Lower lobe of right lung (tissue), 2 donors: ENCODE measurements around the gene ALDH1B1. TPM values are rescaled to one million over a fixed set of nuclear protein-coding genes. Genes with fewer than 3 reads are reported as not detected.

Source experiments
- ATAC-seq, 2 donors: fragments of 200-7000 bp; cut with Tn5 transposase; one replicate each; pipeline ENCODE4 v1.9.1; 2020 to 2022; ENCODE audit warnings: mild to moderate bottlenecking in 2 of 2, moderate library complexity in 2 of 2
- DNase-seq: peaks from one replicate; pipeline ENCODE4 v3.0.0-alpha.2; 2020
- H3K27ac ChIP-seq: fragments of 200-600 bp; one replicate; pipeline ENCODE4 v1.8.0; 2022
- H3K27me3 ChIP-seq: fragments of 200-600 bp; one replicate; pipeline ENCODE4 v1.8.0; 2022; ENCODE audit warnings: low read depth
- H3K36me3 ChIP-seq: fragments of 200-600 bp; one replicate; pipeline ENCODE4 v1.8.0; 2022; ENCODE audit warnings: mild to moderate bottlenecking
- H3K4me1 ChIP-seq: fragments of 200-600 bp; one replicate; pipeline ENCODE4 v1.8.0; 2022
- H3K4me3 ChIP-seq: fragments of 200-600 bp; one replicate; pipeline ENCODE4 v1.8.0; 2022; ENCODE audit warnings: mild to moderate bottlenecking
- H3K9me3 ChIP-seq: fragments of 200-600 bp; one replicate; pipeline ENCODE4 v1.8.0; 2022
- intact Hi-C: fragments of 100-400 bp; cut with DNase I; formaldehyde crosslinking; loops from one replicate; pipeline ENCODE4 v1.11.0; 2022
- total RNA-seq: library from RNA; stranded (reverse); fragmentation: NEBNext Ultra II Directional; extraction: Animal tissue kit (Norgen Biotek cat#: 25700); gene quantifications from one replicate; pipeline ENCODE4 v1.2.1, GENCODE V29; 2021
- TF ChIP-seq, protein P1 (sequence below): fragments of 200-600 bp; IDR thresholded peaks from one replicate; pipeline ENCODE4 v1.8.0; 2022; ENCODE audit warnings: antibody characterized with exemption, mild to moderate bottlenecking
- donor health status: DM: no; HTN: yes; CAD: no; lungs with severe emphysema.

The ALDH1B1 gene
- total RNA-seq, 1 donor from 2014 or later = 10.8 TPM

DNA sequence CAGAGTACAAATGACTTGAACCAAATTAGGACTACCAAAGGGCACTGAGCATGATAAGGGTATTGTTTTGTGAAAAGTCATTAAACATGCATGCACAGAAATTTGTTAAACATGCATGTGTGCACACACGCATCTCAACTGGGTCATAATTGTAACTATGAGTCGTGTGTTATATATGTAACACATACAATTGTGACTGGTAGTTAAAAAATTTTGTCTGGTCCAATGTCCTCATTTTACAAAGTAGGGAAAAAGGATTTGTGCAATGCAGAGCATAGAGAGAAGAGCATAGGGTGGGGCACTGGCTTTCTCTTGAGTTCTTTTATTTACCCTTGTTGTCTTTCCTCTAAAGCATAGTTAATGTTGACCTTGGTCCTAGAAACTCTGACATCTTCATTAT, 51.1 kb downstream of the ALDH1B1 start:
- TF ChIP-seq, protein P1, sequence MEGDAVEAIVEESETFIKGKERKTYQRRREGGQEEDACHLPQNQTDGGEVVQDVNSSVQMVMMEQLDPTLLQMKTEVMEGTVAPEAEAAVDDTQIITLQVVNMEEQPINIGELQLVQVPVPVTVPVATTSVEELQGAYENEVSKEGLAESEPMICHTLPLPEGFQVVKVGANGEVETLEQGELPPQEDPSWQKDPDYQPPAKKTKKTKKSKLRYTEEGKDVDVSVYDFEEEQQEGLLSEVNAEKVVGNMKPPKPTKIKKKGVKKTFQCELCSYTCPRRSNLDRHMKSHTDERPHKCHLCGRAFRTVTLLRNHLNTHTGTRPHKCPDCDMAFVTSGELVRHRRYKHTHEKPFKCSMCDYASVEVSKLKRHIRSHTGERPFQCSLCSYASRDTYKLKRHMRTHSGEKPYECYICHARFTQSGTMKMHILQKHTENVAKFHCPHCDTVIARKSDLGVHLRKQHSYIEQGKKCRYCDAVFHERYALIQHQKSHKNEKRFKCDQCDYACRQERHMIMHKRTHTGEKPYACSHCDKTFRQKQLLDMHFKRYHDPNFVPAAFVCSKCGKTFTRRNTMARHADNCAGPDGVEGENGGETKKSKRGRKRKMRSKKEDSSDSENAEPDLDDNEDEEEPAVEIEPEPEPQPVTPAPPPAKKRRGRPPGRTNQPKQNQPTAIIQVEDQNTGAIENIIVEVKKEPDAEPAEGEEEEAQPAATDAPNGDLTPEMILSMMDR = no peak
- H3K9me3 ChIP-seq = no peaks in the 10 kb centered on the region
- peaks cover 7% of the 10 kb centered on the region for H3K27me3 ChIP-seq
- DNase-seq (no peak), ATAC-seq (no peak)
- intact Hi-C loops = no loop called here
- no peak overlapping the region for H3K4me3 ChIP-seq
- H3K27ac ChIP-seq = no peak overlapping the region
- H3K4me1 ChIP-seq = no peaks in the 10 kb centered on the region
- no peaks in the 10 kb centered on the region for H3K36me3 ChIP-seq

DNA sequence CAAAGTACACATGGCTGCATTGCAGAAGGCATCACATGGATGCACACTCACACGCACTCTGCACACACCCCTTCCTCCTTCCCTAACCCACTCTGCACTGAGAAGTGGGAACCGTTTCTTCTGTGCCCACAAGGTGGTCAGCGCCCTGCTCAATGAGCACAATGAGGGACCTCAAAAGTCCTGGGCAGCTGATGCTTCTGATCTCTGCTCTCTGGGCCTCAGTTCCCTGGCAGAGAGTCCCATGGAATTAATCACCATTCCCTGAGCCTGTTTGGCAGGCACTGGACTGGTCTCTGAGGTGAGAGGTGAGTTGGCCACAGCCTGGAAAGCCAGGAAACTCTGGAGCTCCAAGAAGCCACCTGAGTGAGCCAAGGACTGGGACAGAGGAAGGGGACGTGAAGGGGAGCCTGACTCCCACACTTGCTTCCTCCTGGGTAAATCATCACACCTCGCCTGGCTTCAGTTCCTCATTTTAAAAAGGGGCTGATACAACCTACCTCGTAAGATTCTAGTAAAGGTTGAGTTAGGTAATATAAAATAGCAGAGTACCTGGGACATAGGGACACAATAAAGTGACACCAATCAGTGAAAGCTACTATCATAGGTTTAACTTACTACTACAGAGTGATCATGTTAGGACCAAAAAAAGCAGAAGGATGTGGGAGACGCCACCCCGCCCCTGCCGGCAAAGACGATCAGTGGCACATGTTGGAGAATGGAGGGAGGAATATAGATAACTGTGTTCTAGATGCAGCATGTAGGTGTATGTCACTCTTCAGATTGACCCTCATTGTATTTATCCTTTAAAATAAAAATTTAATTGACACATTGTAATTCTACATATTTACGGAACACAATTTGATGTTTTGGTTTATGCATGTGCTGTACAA, 52.9 kb downstream of the ALDH1B1 start:
- intact Hi-C loops = no loop called here
- H3K4me1 ChIP-seq = no peaks in the 10 kb centered on the region
- H3K4me3 ChIP-seq = no peak overlapping the region
- ATAC-seq (peak in 1 of 2 donors; percentile 9), DNase-seq (no peak)
- H3K27me3 ChIP-seq = peaks cover 7% of the 10 kb centered on the region
- no peak overlapping the region for H3K27ac ChIP-seq
- TF ChIP-seq, protein P1 = no peak
- H3K36me3 ChIP-seq = no peaks in the 10 kb centered on the region
- no peaks in the 10 kb centered on the region for H3K9me3 ChIP-seq

DNA sequence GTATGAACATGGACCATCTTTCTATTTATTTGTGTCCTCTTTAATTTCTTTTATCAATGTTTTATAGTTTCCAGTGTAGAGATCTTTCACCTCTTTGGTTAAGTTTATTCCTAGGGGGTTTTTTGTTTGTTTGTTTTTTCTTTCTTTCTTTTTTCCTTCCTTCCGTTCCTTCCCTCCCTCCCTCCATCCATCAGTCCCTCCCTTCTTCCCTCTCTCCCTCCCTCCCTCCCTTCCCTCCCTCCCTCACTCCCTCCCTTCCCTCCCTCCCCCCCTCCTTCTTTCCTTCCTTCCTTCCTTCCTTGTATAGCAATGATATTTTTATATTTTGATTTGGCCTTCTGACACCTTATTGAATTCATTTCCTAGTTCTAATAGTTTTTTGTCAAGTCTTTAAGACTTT, 55.2 kb downstream of the ALDH1B1 start:
- TF ChIP-seq, protein P1 = no peak
- Histone ChIP-seq H3K36me3 (no peaks in the 10 kb centered on the region), H3K4me3 (no peak overlapping the region), H3K27ac (no peak overlapping the region), H3K4me1 (no peaks in the 10 kb centered on the region), H3K9me3 (no peaks in the 10 kb centered on the region), H3K27me3 (peaks cover under 1% of the 10 kb centered on the region)
- intact Hi-C loops = no loop called here
- DNase-seq (no peak), ATAC-seq (no peak)

Other genes with a start within 250 kb of the ALDH1B1 start
- gene IGFBPL1, start 31.8 kb downstream of the ALDH1B1 start, total RNA-seq = 0.35 TPM
- gene ANKRD18A, start 227.9 kb downstream of the ALDH1B1 start, total RNA-seq = 4.3 TPM